Measurements from ENCODE around the gene IL33. TPM values are rescaled to one million over a fixed set of nuclear protein-coding genes. Genes with fewer than 3 reads are reported as not detected.
A peak's percentile ranks its signal among the peaks of the same experiment; 100 is the strongest.

The IL33 gene
- total RNA-seq, 2 donors from 2014 or later, result 69.7 to 160 TPM

DNA sequence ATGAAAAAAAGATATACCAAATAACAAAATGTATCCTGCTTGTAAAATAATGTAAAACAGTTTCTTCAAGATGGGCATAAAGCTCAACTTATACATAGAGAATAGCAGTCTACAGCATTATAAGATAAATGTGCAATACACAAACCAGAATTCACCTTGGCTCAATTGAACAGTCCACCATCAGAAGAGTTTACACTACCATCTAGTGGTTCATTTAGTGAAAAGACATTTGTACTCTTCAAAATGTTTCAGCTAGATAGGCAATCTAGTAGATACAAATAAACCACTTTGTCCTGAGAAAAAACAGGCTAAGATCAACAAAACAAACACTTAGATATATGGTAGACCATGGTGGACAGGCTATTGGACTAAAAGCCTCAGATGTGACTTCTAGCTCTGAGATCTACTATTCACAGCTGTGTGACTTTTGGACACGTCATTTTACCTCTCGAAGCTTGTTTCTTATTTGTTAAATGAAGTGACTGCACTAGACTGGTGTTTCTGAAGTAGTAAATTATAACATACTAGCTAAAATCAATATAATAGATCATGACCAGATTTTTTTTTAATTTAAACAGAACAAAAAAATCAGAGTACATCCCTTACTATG is 90.5 kb downstream of the IL33 start:
- Histone ChIP-seq H3K9me3 (no peaks in the 10 kb centered on the region), H3K36me3 (no peaks in the 10 kb centered on the region), H3K4me3 (no peak overlapping the region), H3K27ac (no peak overlapping the region), H3K4me1 (ENCODE audit: control insufficient read depth in 1 of 2, low read depth in 2 of 2) (no peaks in the 10 kb centered on the region), H3K27me3 (replicated peaks; ENCODE audit: insufficient read depth) (no peaks in the 10 kb centered on the region)
- no peak for ATAC-seq (ENCODE audit: insufficient number of reproducible peaks, low FRiP score, low read depth)
- TF ChIP-seq, protein P1, sequence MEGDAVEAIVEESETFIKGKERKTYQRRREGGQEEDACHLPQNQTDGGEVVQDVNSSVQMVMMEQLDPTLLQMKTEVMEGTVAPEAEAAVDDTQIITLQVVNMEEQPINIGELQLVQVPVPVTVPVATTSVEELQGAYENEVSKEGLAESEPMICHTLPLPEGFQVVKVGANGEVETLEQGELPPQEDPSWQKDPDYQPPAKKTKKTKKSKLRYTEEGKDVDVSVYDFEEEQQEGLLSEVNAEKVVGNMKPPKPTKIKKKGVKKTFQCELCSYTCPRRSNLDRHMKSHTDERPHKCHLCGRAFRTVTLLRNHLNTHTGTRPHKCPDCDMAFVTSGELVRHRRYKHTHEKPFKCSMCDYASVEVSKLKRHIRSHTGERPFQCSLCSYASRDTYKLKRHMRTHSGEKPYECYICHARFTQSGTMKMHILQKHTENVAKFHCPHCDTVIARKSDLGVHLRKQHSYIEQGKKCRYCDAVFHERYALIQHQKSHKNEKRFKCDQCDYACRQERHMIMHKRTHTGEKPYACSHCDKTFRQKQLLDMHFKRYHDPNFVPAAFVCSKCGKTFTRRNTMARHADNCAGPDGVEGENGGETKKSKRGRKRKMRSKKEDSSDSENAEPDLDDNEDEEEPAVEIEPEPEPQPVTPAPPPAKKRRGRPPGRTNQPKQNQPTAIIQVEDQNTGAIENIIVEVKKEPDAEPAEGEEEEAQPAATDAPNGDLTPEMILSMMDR (IDR thresholded peaks at IDR 0.05), result peak; percentile 65
- DNase-seq (ENCODE audit: low spot score), result no peak

Other genes with a start within 250 kb of the IL33 start
- 10 to 100 TPM in 1 of 2 donors, 1 to 10 TPM in 1; 8.4 to 23.6 TPM for gene RANBP6, start 200.2 kb upstream of the IL33 start, total RNA-seq
- under 1 TPM in 1 of 2 donors, not detected in 1; 0.42 TPM for gene TPD52L3, start 112.6 kb downstream of the IL33 start, total RNA-seq
- 10 to 100 TPM; 56.9 to 76.0 TPM for gene UHRF2, start 197.4 kb downstream of the IL33 start, total RNA-seq

All from thoracic aorta (tissue), 2 donors.